ENCODE results near the gene TNFRSF25.
"Not testable (repeated sequence)": the region's sequence is repeated elsewhere in the genome, so short reads cannot be mapped to it uniquely, and the experiment has no call there.

TNFRSF25 gene

GRCh38 chr1:6468729-6469461 lies 2.9 kb upstream of the TNFRSF25 start:
- no peak for DNase-seq (ENCODE audit: low spot score)

- no peak for DNase-seq (ENCODE audit: low spot score)
These were observed 2.0 kb upstream of the TNFRSF25 start for GRCh38 chr1:6467744-6468688.

- no peak for DNase-seq (ENCODE audit: low spot score)
These were observed 1.3 kb upstream of the TNFRSF25 start for GRCh38 chr1:6467224-6467623.

- no peak for DNase-seq (ENCODE audit: low spot score)
These were observed 778 bp upstream of the TNFRSF25 start for GRCh38 chr1:6466751-6467150.

GRCh38 chr1:6465461-6466005 lies 440 bp downstream of the TNFRSF25 start:
- no peak for DNase-seq (ENCODE audit: low spot score)

GRCh38 chr1:6464915-6465314 lies 1.1 kb downstream of the TNFRSF25 start:
- no peak for DNase-seq (ENCODE audit: low spot score)

- peak; percentile 52 for DNase-seq (ENCODE audit: low spot score)
These were observed 1.5 kb downstream of the TNFRSF25 start for GRCh38 chr1:6464514-6464836.

- no peak for DNase-seq (ENCODE audit: low spot score)
These were observed 2.9 kb downstream of the TNFRSF25 start for GRCh38 chr1:6463120-6463412.

GRCh38 chr1:6462412-6463119 lies 3.4 kb downstream of the TNFRSF25 start:
- DNase-seq (ENCODE audit: low spot score): no peak

GRCh38 chr1:6461538-6462411 lies 4.2 kb downstream of the TNFRSF25 start:
- no peak for DNase-seq (ENCODE audit: low spot score)

- DNase-seq (ENCODE audit: low spot score): no peak
These were observed 4.9 kb downstream of the TNFRSF25 start for GRCh38 chr1:6461051-6461530.

GRCh38 chr1:6460301-6461050 lies 5.5 kb downstream of the TNFRSF25 start:
- DNase-seq (ENCODE audit: low spot score): no peak

GRCh38 chr1:6459850-6460265 lies 6.1 kb downstream of the TNFRSF25 start:
- no peak for DNase-seq (ENCODE audit: low spot score)

- DNase-seq (ENCODE audit: low spot score): no peak
These were observed 9.0 kb downstream of the TNFRSF25 start for GRCh38 chr1:6456800-6457466.

- DNase-seq (ENCODE audit: low spot score): not testable (repeated sequence)
These were observed 10.0 kb downstream of the TNFRSF25 start for GRCh38 chr1:6455752-6456520.

- no peak for DNase-seq (ENCODE audit: low spot score)
These were observed 10.9 kb downstream of the TNFRSF25 start for GRCh38 chr1:6454856-6455751.

GRCh38 chr1:6453895-6454855 lies 11.8 kb downstream of the TNFRSF25 start:
- not testable (repeated sequence) for DNase-seq (ENCODE audit: low spot score)

All from SW480 (cell line).